Measurements from ENCODE around the gene AK8. TPM values are rescaled to one million over a fixed set of nuclear protein-coding genes. Genes with fewer than 3 reads are reported as not detected.

The AK8 gene
- total and polyA plus RNA-seq, 8 donors = 0.56 to 0.89 (median 0.60) TPM; not detected in 5

DNA sequence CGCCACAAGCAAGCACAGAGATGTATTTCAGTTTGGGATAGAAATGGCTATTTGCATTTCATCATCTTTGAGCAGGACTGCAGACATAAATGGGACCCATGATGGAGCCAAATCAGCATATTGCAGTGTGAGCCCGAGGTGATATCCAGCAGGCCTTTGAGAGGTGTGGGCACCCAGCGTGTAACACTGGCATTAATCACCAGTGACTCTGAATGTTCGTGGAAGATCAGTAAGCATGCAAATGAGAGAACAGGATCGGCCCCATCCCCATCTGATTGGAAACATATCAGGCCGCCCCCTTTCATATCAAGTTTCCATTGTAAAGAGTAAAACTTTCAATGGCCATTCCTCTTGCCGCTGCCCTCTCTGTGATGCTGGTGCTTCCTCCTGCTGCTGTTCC lies 123.8 kb downstream of the AK8 start:
- Histone ChIP-seq H3K36me3 (no peaks in the 10 kb centered on the region), H3K27me3 (no peaks in the 10 kb centered on the region), H3K27ac (no peak overlapping the region), H3K4me3 (no peak overlapping the region), H3K9me3 (no peaks in the 10 kb centered on the region), H3K4me1 (peaks cover 0 to 13% (median 8%) of the 10 kb centered on the region in 4 donors)
- TF ChIP-seq, protein P1, sequence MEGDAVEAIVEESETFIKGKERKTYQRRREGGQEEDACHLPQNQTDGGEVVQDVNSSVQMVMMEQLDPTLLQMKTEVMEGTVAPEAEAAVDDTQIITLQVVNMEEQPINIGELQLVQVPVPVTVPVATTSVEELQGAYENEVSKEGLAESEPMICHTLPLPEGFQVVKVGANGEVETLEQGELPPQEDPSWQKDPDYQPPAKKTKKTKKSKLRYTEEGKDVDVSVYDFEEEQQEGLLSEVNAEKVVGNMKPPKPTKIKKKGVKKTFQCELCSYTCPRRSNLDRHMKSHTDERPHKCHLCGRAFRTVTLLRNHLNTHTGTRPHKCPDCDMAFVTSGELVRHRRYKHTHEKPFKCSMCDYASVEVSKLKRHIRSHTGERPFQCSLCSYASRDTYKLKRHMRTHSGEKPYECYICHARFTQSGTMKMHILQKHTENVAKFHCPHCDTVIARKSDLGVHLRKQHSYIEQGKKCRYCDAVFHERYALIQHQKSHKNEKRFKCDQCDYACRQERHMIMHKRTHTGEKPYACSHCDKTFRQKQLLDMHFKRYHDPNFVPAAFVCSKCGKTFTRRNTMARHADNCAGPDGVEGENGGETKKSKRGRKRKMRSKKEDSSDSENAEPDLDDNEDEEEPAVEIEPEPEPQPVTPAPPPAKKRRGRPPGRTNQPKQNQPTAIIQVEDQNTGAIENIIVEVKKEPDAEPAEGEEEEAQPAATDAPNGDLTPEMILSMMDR (IDR thresholded peaks at IDR 0.05) = no peak
- TF ChIP-seq POLR2A (IDR thresholded peaks at IDR 0.05) (no peak), EP300 (IDR thresholded peaks at IDR 0.05) (no peak), POLR2AphosphoS5 (IDR thresholded peaks at IDR 0.05) (no peak)
- no peak for DNase-seq
- WGBS, 5 donors = 79 to 95% (median 92%) methylated on average over 7 of the region's 7 CpGs
- intact Hi-C loops (cut with DNase I; ENCODE audit: low total_unique reads) = no loop called here

GRCh38 chr9:132753593-132753880 lies 124.5 kb downstream of the AK8 start:
- TF ChIP-seq POLR2A (IDR thresholded peaks at IDR 0.05) = no peak
- no peak for TF ChIP-seq POLR2AphosphoS5 (IDR thresholded peaks at IDR 0.05)
- no peak for TF ChIP-seq EP300 (IDR thresholded peaks at IDR 0.05)
- TF ChIP-seq, protein P1 (IDR thresholded peaks at IDR 0.05) = no peak
- intact Hi-C loops (cut with DNase I; ENCODE audit: low total_unique reads) = no loop called here
- Histone ChIP-seq H3K9me3 (no peaks in the 10 kb centered on the region), H3K36me3 (no peaks in the 10 kb centered on the region), H3K4me1 (peaks cover 0 to 13% (median 8%) of the 10 kb centered on the region in 4 donors), H3K27ac (no peak overlapping the region), H3K4me3 (no peak overlapping the region), H3K27me3 (no peaks in the 10 kb centered on the region)
- no peak for DNase-seq
- WGBS, 5 donors = 90% methylated on average over 7 of the region's 7 CpGs; no CpG with 5 or more reads in 1 of the 5 donors

DNA sequence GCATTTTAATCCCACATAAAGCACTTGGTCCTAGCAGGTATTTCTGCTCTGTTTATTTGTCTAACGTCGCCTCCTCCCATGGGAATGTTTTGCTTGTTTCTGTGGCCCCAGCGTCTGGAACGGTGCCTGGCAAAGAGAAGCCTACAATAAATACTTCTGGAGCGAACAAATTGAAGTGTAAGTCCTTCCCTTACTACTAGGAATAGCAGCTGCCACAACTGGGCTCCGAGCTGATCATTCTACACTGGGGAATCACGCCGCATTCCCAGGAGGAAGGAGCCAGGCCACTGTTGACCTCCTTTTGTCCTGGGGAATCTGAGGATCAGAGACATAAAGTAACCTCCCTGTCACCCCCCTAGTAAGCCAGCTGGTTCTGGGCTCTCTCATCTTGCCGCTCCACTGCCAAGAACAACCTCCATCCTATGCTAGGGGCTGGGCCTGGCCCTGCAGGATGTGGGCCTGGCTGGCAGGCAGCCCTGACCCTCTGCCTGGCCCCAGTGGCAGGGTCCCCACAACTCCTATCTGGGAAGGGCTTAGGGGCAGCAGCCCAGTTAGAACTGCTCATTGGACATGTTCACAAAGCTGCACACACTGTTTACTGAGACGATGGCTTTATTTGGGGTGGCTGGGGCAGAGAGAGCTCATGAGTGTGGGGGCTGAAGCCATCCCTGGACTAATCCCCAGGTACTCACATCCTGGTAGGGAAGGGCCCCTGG lies 125.0 kb downstream of the AK8 start:
- Histone ChIP-seq H3K36me3 (no peaks in the 10 kb centered on the region), H3K9me3 (no peaks in the 10 kb centered on the region), H3K4me3 (no peak overlapping the region), H3K27ac (no peak overlapping the region), H3K27me3 (no peaks in the 10 kb centered on the region), H3K4me1 (peaks cover 0 to 13% (median 8%) of the 10 kb centered on the region in 4 donors)
- 30 to 35% (median 32%) methylated on average over 10 of the region's 10 CpGs for WGBS, 5 donors
- TF ChIP-seq, protein P1 (IDR thresholded peaks at IDR 0.05) = no peak
- TF ChIP-seq EP300 (IDR thresholded peaks at IDR 0.05) = no peak
- TF ChIP-seq POLR2AphosphoS5 (IDR thresholded peaks at IDR 0.05) = no peak
- TF ChIP-seq POLR2A (IDR thresholded peaks at IDR 0.05) = no peak
- peak; percentile 26 to 44 for DNase-seq
- intact Hi-C loops (cut with DNase I; ENCODE audit: low total_unique reads) = no loop called here

DNA sequence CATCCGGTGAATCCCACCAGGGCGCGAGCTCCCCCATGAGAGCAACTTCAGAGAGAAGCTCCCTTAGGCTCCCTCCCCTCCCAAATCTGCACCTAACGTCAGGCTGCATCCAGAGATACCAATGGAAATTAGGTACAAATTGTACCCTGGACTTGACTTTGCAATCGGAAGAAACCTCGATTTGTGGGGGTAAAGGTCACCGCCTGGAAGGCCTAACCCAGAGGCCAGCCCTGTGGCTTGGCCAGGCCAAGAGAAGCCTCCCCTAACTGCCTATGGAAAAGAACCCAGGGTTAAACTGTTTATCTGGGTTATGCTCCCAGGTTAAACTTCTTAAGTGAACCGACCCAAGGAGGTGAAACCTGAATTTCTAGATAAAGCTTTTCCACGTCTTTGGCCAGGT lies 127.4 kb downstream of the AK8 start:
- WGBS, 5 donors = 60 to 74% (median 65%) methylated on average over 8 to 9 of the region's 9 CpGs
- intact Hi-C loops (cut with DNase I; ENCODE audit: low total_unique reads) = no loop called here

More for the DNA sequence above, 127.4 kb downstream of the AK8 start:
- Histone ChIP-seq H3K27me3 (peaks cover 0 to 6% (median 1%) of the 10 kb centered on the region in 3 donors), H3K4me1 (peaks cover 0 to 13% (median 8%) of the 10 kb centered on the region in 4 donors), H3K36me3 (no peaks in the 10 kb centered on the region), H3K27ac (no peak overlapping the region), H3K4me3 (no peak overlapping the region), H3K9me3 (no peaks in the 10 kb centered on the region)
- TF ChIP-seq, protein P1 (IDR thresholded peaks at IDR 0.05) = no peak
- TF ChIP-seq EP300 (IDR thresholded peaks at IDR 0.05) (no peak), POLR2AphosphoS5 (IDR thresholded peaks at IDR 0.05) (no peak), POLR2A (IDR thresholded peaks at IDR 0.05) (no peak)
- DNase-seq = no peak

All from stomach (tissue), 9 donors.